ENCODE measurements around the gene BYSL. TPM values are rescaled to one million over a fixed set of nuclear protein-coding genes. Genes with fewer than 3 reads are reported as not detected.
"Not testable (repeated sequence)": the region's sequence is repeated elsewhere in the genome, so short reads cannot be mapped to it uniquely, and the experiment has no call there.

BYSL gene
- total RNA-seq, 2 experiments from 2014 or later, result 29.3 to 29.8 TPM

DNA sequence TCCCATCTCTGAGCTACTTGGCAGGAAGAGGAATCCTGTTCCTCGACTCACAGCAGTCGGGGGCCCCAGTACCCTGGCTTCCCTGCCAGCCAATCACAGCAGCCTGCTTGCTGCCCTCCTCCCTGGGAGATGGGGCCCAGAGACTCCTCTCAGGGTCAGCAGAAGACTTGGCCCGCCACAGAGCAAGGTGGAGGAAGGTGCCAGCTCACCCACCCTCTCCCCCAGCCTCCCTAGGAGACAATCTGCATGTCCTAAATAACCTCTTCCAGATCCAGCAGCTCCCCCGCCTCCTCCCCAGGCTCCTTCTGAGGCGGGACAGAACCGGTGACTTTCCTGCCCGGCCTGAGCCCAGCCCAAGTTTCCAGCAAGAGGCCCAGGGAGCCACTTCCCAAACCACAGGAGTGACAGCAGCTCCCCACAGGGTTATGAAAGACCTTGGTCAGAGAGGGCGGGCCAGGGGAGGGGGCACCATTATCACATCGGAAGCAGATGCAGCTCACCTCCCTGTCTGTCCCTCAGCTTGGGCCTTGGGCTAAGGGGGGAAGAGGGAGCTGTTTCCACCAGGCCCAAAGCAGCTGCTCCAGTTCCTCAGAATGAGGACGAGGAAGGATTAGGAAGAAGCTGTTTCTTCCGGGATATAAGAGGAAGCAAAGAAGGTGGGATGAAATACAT, 18.0 kb downstream of the BYSL start:
- no peaks in the 10 kb centered on the region for H3K27me3 Mint-ChIP-seq
- CTCF ChIA-PET, result interaction anchor here (0.6 to 25.3 kb wide), 17 partner anchors 10 to 152 kb away, joined by 3 to 412 read pairs (median 4); partner anchors contain the start of genes BYSL, MED20, TAF8 and TOMM6
- H3K36me3 Mint-ChIP-seq (ENCODE audit: low read depth), result peaks cover 61% of the 10 kb centered on the region
- H3K4me3 Mint-ChIP-seq, result peak overlapping the region; percentile 100
- peak overlapping the region; percentile 97 for H3K27ac Mint-ChIP-seq
- peaks cover 61% of the 10 kb centered on the region for H3K4me1 Mint-ChIP-seq
- no peaks in the 10 kb centered on the region for H3K9me3 Mint-ChIP-seq
- peak; percentile 44 for DNase-seq
- POLR2A ChIA-PET, result interaction anchor here (0.6 to 6.0 kb wide), 6 partner anchors 18 to 105 kb away, joined by 3 to 54 read pairs (median 3); partner anchors contain the start of genes BYSL and MED20

DNA sequence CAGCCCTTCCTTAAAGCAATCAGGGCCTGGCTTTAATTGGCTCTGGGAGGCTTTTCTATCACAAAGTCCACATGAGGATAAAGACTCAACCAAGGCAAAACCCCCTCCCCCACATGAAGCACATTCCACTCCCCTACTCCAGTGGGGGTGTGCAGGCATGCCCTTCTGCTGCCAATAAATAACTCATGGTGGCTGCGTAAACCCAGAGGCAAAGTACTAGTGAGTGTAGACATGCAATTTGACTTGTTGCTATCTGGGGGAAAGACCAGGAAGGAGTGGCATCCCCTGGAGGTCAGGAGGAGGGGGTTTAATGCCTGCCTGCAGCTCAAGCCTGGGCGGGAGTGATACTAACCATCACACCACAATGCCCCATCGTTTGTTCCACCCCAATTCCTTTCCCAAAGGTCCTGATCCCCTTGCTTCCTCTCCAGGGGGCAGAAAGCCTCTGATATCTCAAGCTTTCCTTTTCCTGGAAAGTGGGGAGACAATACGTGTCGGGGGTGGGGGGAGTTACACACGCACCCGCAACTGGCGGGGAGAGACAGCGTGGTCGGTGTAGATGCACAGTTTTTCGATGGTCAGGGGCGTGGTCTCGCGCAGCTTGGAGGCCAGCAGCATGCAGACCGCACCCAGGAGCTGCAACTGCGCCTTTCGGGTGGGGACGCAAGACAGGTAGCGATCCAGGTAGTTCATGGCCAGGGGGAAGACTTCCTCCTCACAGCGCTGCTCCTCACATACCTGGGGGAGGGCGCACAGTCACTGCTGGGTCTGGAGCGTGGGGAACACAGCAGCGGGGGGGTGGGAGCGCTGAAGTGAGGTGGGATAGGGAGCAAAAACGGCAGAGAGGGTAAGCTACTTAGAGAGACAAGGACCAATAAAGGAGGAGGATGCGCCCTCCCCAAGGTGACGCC, 18.8 kb downstream of the BYSL start:
- DNase-seq, result peak; percentile 63
- no peaks in the 10 kb centered on the region for H3K27me3 Mint-ChIP-seq
- peaks cover 59% of the 10 kb centered on the region for H3K4me1 Mint-ChIP-seq
- ChIA-PET POLR2A (interaction anchor here (0.6 to 6.0 kb wide), 7 partner anchors 8 to 105 kb away, joined by 3 to 54 read pairs (median 3); partner anchors contain the start of genes BYSL and MED20), CTCF (interaction anchor here (0.7 to 25.3 kb wide), 11 partner anchors 9 to 153 kb away, joined by 3 to 412 read pairs (median 4); partner anchors contain the start of genes BYSL, MED20, TAF8 and TOMM6)
- no peaks in the 10 kb centered on the region for H3K9me3 Mint-ChIP-seq
- peak overlapping the region; percentile 100 for H3K4me3 Mint-ChIP-seq
- peaks cover 53% of the 10 kb centered on the region for H3K36me3 Mint-ChIP-seq (ENCODE audit: low read depth)
- peak overlapping the region; percentile 97 for H3K27ac Mint-ChIP-seq

- Mint-ChIP-seq H3K27ac (peak overlapping the region; percentile 97), H3K27me3 (no peaks in the 10 kb centered on the region), H3K9me3 (no peaks in the 10 kb centered on the region), H3K4me1 (peaks cover 55% of the 10 kb centered on the region), H3K36me3 (ENCODE audit: low read depth) (peaks cover 51% of the 10 kb centered on the region), H3K4me3 (peak overlapping the region; percentile 100)
- POLR2A ChIA-PET, result interaction anchor here (0.6 to 6.0 kb wide), 4 partner anchors 7 to 104 kb away, joined by 3 to 54 read pairs (median 3); no protein-coding TSS in a partner anchor
- CTCF ChIA-PET, result interaction anchor here (0.7 to 25.3 kb wide), 7 partner anchors 8 to 105 kb away, joined by 3 to 412 read pairs (median 7); partner anchors contain the start of genes BYSL, MED20 and TAF8
- peak; percentile 77 for DNase-seq
Measured at GRCh38 chr6:41940759-41941279, 19.5 kb downstream of the BYSL start.

DNA sequence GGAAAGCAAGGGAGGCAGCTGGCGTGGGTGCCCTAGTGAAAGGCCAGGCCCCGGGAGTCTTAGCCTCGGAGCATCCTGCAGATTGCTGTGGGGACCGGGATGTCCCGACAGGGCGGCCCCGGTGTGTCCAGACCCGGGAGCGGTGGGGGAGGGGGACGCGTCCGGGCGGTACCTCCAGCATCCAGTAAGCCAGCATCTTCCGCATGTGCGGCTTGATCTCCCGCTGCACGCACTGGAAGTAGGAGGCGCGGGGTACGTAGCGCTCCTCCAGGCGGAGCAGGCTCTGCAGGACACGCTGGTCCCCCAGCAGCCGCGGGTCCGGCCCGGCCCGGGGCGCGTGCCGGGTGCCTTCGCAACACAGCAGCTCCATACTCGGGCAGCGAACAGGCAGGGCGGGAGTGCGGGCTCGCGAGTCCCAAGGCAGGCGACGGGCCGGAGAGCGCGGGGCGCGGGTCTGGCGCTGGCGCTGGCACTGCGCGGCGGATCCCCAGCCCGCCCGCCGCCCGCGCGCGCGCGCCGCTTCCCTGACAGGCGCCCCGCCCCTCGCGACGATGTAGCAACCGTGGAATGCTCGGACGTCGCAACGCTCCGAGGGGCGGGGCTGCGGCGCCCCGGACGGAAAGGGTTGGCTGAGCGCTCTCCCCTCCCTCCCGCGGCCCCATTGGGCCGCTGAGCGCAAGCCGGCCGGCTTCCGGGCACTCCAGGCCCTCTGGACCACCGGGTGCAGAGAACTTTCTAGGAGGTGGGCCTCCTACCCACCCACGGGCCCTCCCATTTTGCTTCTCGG, 20.2 kb downstream of the BYSL start, which contains the start of gene CCND3:
TSS of gene CCND3 (minus strand) at position 529 of the 787 bp plus-strand sequence. CDS start at position 370, 159 bp downstream.
- Mint-ChIP-seq H3K4me1 (peaks cover 51% of the 10 kb centered on the region), H3K27me3 (no peaks in the 10 kb centered on the region), H3K4me3 (peak within 1 kb of the TSS; percentile 100), H3K9me3 (no peaks in the 10 kb centered on the region), H3K36me3 (ENCODE audit: low read depth) (peaks cover 45% of the 10 kb centered on the region), H3K27ac (peak within 1 kb of the TSS; percentile 97)
- DNase-seq, result peak; percentile 92
- CTCF ChIA-PET, result interaction anchor here (0.9 to 25.3 kb wide), 6 partner anchors 8 to 154 kb away, joined by 3 to 412 read pairs (median 6); partner anchors contain the start of genes BYSL, MED20, TAF8 and TOMM6
- POLR2A ChIA-PET, result interaction anchor here (1.0 to 1.1 kb wide), 2 partner anchors 69 to 98 kb away, joined by 3 to 4 read pairs; no protein-coding TSS in a partner anchor

DNA sequence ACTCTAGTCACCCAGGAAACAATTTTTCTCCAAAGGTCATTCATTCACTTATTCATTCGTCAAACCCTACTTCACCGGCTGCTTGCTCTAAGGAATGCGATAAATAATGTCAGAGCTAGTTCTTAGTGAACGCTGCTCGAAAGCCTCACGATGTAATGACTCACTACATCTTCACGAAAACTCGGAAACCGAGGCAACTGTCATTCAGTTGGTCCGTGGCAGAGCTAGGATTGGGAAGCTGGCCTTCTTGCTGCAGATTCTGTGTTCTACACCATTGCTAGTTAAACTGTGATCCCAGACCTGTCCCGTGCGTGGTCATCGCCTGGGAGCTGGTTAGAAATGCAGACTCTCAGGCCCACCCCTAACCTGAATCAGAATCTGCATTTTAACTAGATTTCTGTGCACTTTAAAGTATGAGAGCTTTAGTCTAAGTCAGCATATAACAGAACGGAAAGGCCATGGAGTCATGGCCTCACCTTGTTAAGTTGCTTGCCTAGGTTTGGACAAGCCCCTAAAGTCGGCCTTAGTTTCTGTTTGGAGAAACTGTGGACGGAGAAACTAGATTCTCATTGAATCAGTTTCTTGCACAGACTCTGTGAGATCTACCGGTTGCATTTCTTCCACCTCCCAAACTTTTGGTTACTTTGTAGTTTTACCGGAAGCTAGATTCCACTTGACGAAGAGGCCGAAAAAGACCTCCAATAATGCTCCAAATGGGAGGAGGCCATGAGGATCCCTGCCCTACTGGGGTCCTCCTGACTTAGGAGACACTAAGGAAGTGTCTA, 21.0 kb downstream of the BYSL start:
- CTCF ChIA-PET, result interaction anchor here (0.7 to 25.3 kb wide), 8 partner anchors 10 to 155 kb away, joined by 3 to 412 read pairs (median 4); partner anchors contain the start of genes BYSL, MED20, TAF8 and TOMM6
- Mint-ChIP-seq H3K36me3 (ENCODE audit: low read depth) (peaks cover 40% of the 10 kb centered on the region), H3K4me1 (peaks cover 44% of the 10 kb centered on the region), H3K27me3 (no peaks in the 10 kb centered on the region), H3K4me3 (peak overlapping the region; percentile 81), H3K9me3 (no peaks in the 10 kb centered on the region), H3K27ac (peak overlapping the region; percentile 87)
- POLR2A ChIA-PET, result interaction anchor here (1.0 to 1.1 kb wide), 2 partner anchors 68 to 98 kb away, joined by 3 to 4 read pairs; no protein-coding TSS in a partner anchor
- DNase-seq, result no peak

- peaks cover 44% of the 10 kb centered on the region for H3K4me1 Mint-ChIP-seq
- DNase-seq, POLR2A ChIA-PET, H3K27me3 Mint-ChIP-seq, H3K9me3 Mint-ChIP-seq: not testable (repeated sequence)
- peak overlapping the region; percentile 87 for H3K27ac Mint-ChIP-seq
- H3K36me3 Mint-ChIP-seq (ENCODE audit: low read depth), result peaks cover 40% of the 10 kb centered on the region
- CTCF ChIA-PET, result interaction anchor here (1.2 to 25.3 kb wide), 6 partner anchors 9 to 155 kb away, joined by 3 to 412 read pairs (median 4); partner anchors contain the start of genes BYSL, MED20, TAF8 and TOMM6
- H3K4me3 Mint-ChIP-seq, result peak overlapping the region; percentile 81
Measured at GRCh38 chr6:41942882-41943281, 21.6 kb downstream of the BYSL start.

GRCh38 chr6:41943456-41943855, 22.2 kb downstream of the BYSL start:
- Mint-ChIP-seq H3K27me3 (no peaks in the 10 kb centered on the region), H3K36me3 (ENCODE audit: low read depth) (peaks cover 37% of the 10 kb centered on the region), H3K4me3 (no peak overlapping the region), H3K9me3 (no peaks in the 10 kb centered on the region), H3K4me1 (peaks cover 41% of the 10 kb centered on the region), H3K27ac (no peak overlapping the region)
- no peak for DNase-seq
- ChIA-PET POLR2A (no interaction called here), CTCF (interaction anchor here (1.2 to 25.3 kb wide), 5 partner anchors 8 to 156 kb away, joined by 3 to 412 read pairs (median 5); partner anchors contain the start of genes TAF8 and TOMM6)

- POLR2A ChIA-PET, result interaction anchor here (0.6 kb wide), 1 partner anchor 799 kb away, joined by 7 read pairs; no protein-coding TSS in a partner anchor
Measured at GRCh38 chr6:41947581-41948220, 26.4 kb downstream of the BYSL start.

GRCh38 chr6:41954668-41955067, 33.4 kb downstream of the BYSL start:
- ChIA-PET POLR2A (no interaction called here), CTCF (interaction anchor here (1.1 kb wide), 1 partner anchor 9 kb away, joined by 4 read pairs; no protein-coding TSS in a partner anchor)
- no peak overlapping the region for H3K27ac Mint-ChIP-seq
- H3K27me3 Mint-ChIP-seq, result no peaks in the 10 kb centered on the region
- peaks cover 31% of the 10 kb centered on the region for H3K36me3 Mint-ChIP-seq (ENCODE audit: low read depth)
- no peak overlapping the region for H3K4me3 Mint-ChIP-seq
- no peaks in the 10 kb centered on the region for H3K9me3 Mint-ChIP-seq
- peaks cover 50% of the 10 kb centered on the region for H3K4me1 Mint-ChIP-seq
- no peak for DNase-seq

More at GRCh38 chr6:41947581-41948220, 26.4 kb downstream of the BYSL start:
- Mint-ChIP-seq H3K36me3 (ENCODE audit: low read depth) (peaks cover 14% of the 10 kb centered on the region), H3K4me1 (peaks cover 37% of the 10 kb centered on the region), H3K4me3 (no peak overlapping the region), H3K27ac (no peak overlapping the region), H3K27me3 (no peaks in the 10 kb centered on the region), H3K9me3 (no peaks in the 10 kb centered on the region)
- CTCF ChIA-PET, result interaction anchor here (1.0 kb wide), 1 partner anchor 12 kb away, joined by 4 read pairs; no protein-coding TSS in a partner anchor
- DNase-seq, result no peak

DNA sequence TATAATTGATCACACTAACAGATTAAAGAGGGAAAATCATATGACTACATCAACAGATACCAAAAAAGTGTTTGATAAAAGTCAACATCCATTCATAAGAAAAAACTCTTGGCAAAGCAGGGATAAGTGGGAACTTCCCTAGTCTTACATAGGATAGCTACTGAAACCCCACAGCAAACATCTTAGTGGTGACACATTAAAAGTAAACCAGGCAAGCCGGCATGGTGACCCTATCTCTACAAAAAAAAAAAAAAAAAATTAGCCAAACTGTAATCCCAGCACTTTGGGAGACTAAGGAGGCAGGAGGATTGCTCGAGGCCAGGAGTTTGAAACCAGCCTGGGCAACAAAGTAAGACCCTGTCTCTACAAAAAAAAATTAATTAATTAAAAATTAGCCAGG, 34.1 kb downstream of the BYSL start:
- Mint-ChIP-seq H3K27me3 (no peaks in the 10 kb centered on the region), H3K27ac (peak overlapping the region; percentile 13), H3K4me1 (peaks cover 50% of the 10 kb centered on the region), H3K36me3 (ENCODE audit: low read depth) (peaks cover 34% of the 10 kb centered on the region), H3K9me3 (no peaks in the 10 kb centered on the region), H3K4me3 (no peak overlapping the region)
- CTCF ChIA-PET, result interaction anchor here (0.7 to 1.1 kb wide), 2 partner anchors 9 to 11 kb away, joined by 3 to 4 read pairs; no protein-coding TSS in a partner anchor
- POLR2A ChIA-PET, result no interaction called here
- no peak for DNase-seq
